ENCODE data around the gene LGI1. TPM values are rescaled to one million over a fixed set of nuclear protein-coding genes. Genes with fewer than 3 reads are reported as not detected.

LGI1 gene
- total RNA-seq = not detected
- not detected for polyA plus RNA-seq

DNA sequence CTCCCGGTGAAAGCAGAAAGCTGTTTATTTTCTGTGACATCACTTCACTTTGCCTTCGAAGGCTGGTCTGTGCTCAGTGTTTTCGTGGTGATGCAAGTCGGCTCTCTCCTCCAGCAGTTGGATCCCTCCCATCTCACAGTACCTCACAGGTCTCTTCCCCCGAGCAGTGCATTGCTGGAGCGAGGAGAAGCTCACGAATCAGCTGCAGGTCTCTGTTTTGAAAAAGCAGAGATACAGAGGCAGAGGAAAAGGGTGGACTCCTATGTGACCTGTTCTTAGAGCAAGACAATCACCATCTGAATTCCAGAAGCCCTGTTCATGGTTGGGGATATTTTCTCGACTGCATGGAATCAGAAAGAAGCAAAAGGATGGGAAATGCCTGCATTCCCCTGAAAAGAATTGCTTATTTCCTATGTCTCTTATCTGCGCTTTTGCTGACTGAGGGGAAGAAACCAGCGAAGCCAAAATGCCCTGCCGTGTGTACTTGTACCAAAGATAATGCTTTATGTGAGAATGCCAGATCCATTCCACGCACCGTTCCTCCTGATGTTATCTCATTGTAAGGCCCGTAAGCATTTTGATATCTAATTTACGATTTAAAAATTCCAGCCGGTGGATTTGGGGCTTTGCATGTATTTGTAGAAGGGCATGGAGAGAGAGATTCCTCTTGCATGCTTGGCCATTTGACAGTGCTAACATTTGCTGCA lies at the start of gene LGI1:
Gene LGI1 (plus strand): TSS at position 136 of the 707 bp plus-strand sequence. CDS start 209 bp downstream, at position 345.
- DNase-seq (no peak), ATAC-seq (ENCODE audit: low read depth in 2 of 2) (no peak)
- Mint-ChIP-seq H3K36me3 (no peaks in the 10 kb centered on the region), H3K27ac (no peak within 1 kb of the TSS), H3K27me3 (peaks cover 35% of the 10 kb centered on the region), H3K4me1 (peaks cover 0 to 9% (median 1%) of the 10 kb centered on the region in 4 donors), H3K9me3 (peaks cover 0 to 6% (median 0%) of the 10 kb centered on the region in 7 donors), H3K4me3 (peak within 1 kb of the TSS in 1 of 4 donors; percentile 32)
- H3K4me1 ChIP-seq (ENCODE audit: control insufficient read depth, insufficient read depth, low read length, poor library complexity, severe bottlenecking) = no peaks in the 10 kb centered on the region
- no peak within 1 kb of the TSS for H3K4me3 ChIP-seq (ENCODE audit: low read depth, low read length)
- no peaks in the 10 kb centered on the region for H3K36me3 ChIP-seq (ENCODE audit: control insufficient read depth, insufficient read depth, low read length)
- peaks cover 26% of the 10 kb centered on the region for H3K27me3 ChIP-seq (ENCODE audit: control insufficient read depth, insufficient read depth, low read length)
- H3K27ac ChIP-seq (ENCODE audit: insufficient read depth, low read length, poor library complexity, severe bottlenecking) = no peak within 1 kb of the TSS
- H3K9me3 ChIP-seq (ENCODE audit: control insufficient read depth in 2 of 2, low read length in 2 of 2) = no peaks in the 10 kb centered on the region

DNA sequence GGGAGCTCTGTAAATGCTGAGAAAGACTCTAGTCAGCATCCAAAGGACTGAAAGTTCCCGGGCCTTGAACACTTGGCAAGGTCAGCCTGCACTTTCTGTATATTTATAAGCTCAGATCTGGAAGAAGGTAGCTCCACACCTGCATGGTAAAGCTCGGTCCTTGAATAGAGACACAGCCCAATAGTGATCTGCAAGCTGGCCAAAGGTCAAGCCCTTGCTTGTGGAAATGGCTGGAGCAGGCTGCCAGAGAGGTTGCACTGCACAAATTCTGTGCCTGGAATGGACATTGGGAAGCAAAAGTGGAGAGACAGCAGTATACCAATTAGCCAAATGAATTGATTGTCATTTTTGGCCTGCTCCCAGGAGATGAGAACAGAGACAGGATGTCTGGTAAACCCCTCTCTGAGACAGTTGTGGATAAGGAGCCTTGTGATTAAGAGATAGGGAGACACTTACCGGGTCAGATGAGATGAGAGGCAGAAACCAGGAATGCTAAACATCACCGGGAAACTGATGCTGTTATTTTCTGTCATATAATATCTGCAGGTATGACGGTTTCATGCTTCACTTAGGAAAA lies 47.3 kb upstream of the LGI1 start:
- H3K27ac Mint-ChIP-seq = no peak overlapping the region
- H3K27me3 Mint-ChIP-seq = peaks cover 11% of the 10 kb centered on the region
- peaks cover 3% of the 10 kb centered on the region for H3K27me3 ChIP-seq (ENCODE audit: control insufficient read depth, insufficient read depth, low read length)
- H3K4me1 Mint-ChIP-seq = peaks cover 0 to 3% (median 0%) of the 10 kb centered on the region in 4 donors
- H3K27ac ChIP-seq (ENCODE audit: insufficient read depth, low read length, poor library complexity, severe bottlenecking) = no peak overlapping the region
- H3K4me3 ChIP-seq (ENCODE audit: low read depth, low read length) = no peak overlapping the region
- no peaks in the 10 kb centered on the region for H3K4me1 ChIP-seq (ENCODE audit: control insufficient read depth, insufficient read depth, low read length, poor library complexity, severe bottlenecking)
- no peak for ATAC-seq (ENCODE audit: low read depth in 2 of 2)
- H3K9me3 Mint-ChIP-seq = peaks cover 0 to 4% (median 0%) of the 10 kb centered on the region in 7 donors
- DNase-seq = no peak
- no peaks in the 10 kb centered on the region for H3K36me3 Mint-ChIP-seq
- H3K9me3 ChIP-seq (ENCODE audit: control insufficient read depth in 2 of 2, low read length in 2 of 2) = no peaks in the 10 kb centered on the region
- no peak overlapping the region for H3K4me3 Mint-ChIP-seq
- no peaks in the 10 kb centered on the region for H3K36me3 ChIP-seq (ENCODE audit: control insufficient read depth, insufficient read depth, low read length)

DNA sequence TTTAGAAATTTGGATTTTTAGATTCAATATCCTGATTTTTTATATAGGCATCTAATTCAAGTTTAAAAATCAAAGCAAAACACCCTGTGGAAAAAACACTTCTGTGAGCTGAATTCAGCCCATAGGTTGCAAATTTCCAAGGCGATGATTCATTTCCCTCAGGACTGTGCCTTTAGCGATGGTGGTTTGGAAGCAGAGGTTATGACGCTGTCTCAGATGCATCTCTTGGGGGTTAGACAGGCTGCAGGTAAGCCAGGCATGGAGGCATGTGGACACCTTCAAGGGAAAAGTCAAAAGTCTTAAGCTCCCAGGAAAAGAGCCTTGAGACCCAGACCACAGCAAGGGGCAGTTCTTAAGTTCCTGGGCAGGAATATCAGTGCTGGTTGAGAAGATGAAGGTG lies 45.8 kb upstream of the LGI1 start:
- peaks cover 13% of the 10 kb centered on the region for H3K27me3 Mint-ChIP-seq
- no peak overlapping the region for H3K4me3 ChIP-seq (ENCODE audit: low read depth, low read length)
- H3K27ac ChIP-seq (ENCODE audit: insufficient read depth, low read length, poor library complexity, severe bottlenecking) = no peak overlapping the region
- DNase-seq (no peak), ATAC-seq (ENCODE audit: low read depth in 2 of 2) (no peak)
- no peaks in the 10 kb centered on the region for H3K9me3 ChIP-seq (ENCODE audit: control insufficient read depth in 2 of 2, low read length in 2 of 2)
- no peak overlapping the region for H3K27ac Mint-ChIP-seq
- H3K4me1 Mint-ChIP-seq = peaks cover 0 to 3% (median 0%) of the 10 kb centered on the region in 4 donors
- no peaks in the 10 kb centered on the region for H3K4me1 ChIP-seq (ENCODE audit: control insufficient read depth, insufficient read depth, low read length, poor library complexity, severe bottlenecking)
- no peaks in the 10 kb centered on the region for H3K36me3 Mint-ChIP-seq
- peaks cover 0 to 4% (median 0%) of the 10 kb centered on the region in 7 donors for H3K9me3 Mint-ChIP-seq
- no peaks in the 10 kb centered on the region for H3K36me3 ChIP-seq (ENCODE audit: control insufficient read depth, insufficient read depth, low read length)
- H3K27me3 ChIP-seq (ENCODE audit: control insufficient read depth, insufficient read depth, low read length) = peaks cover 3% of the 10 kb centered on the region
- H3K4me3 Mint-ChIP-seq = no peak overlapping the region

DNA sequence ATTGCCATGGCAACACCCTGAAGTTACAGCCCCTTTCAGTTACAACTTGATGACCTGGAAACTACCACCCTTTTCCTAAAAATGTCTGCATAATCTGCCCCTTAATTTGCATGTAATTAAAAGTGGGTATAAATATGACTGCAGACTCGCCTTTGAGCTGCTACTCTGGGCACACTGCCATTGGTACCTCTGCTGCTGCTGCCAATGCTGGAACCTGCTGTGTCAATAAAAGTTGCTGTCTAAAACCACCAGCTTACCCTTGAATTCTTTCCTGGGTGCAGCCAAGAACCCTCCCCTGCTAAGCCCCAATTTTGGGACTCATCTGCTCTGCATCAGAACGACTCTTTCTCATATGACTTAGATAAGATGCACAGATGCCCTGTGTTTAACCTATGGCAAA lies 45.1 kb upstream of the LGI1 start:
- H3K4me1 ChIP-seq (ENCODE audit: control insufficient read depth, insufficient read depth, low read length, poor library complexity, severe bottlenecking) = no peaks in the 10 kb centered on the region
- no peak for DNase-seq
- no peak for ATAC-seq (ENCODE audit: low read depth in 2 of 2)
- peaks cover 13% of the 10 kb centered on the region for H3K27me3 Mint-ChIP-seq
- H3K36me3 Mint-ChIP-seq = no peaks in the 10 kb centered on the region
- H3K27me3 ChIP-seq (ENCODE audit: control insufficient read depth, insufficient read depth, low read length) = peaks cover 3% of the 10 kb centered on the region
- peaks cover 0 to under 1% (median 0%) of the 10 kb centered on the region in 4 donors for H3K4me1 Mint-ChIP-seq
- H3K9me3 ChIP-seq (ENCODE audit: control insufficient read depth in 2 of 2, low read length in 2 of 2) = no peaks in the 10 kb centered on the region
- no peak overlapping the region for H3K4me3 ChIP-seq (ENCODE audit: low read depth, low read length)
- H3K4me3 Mint-ChIP-seq = no peak overlapping the region
- H3K27ac ChIP-seq (ENCODE audit: insufficient read depth, low read length, poor library complexity, severe bottlenecking) = no peak overlapping the region
- H3K27ac Mint-ChIP-seq = no peak overlapping the region
- no peaks in the 10 kb centered on the region for H3K36me3 ChIP-seq (ENCODE audit: control insufficient read depth, insufficient read depth, low read length)
- peaks cover 0 to 4% (median 0%) of the 10 kb centered on the region in 7 donors for H3K9me3 Mint-ChIP-seq

DNA sequence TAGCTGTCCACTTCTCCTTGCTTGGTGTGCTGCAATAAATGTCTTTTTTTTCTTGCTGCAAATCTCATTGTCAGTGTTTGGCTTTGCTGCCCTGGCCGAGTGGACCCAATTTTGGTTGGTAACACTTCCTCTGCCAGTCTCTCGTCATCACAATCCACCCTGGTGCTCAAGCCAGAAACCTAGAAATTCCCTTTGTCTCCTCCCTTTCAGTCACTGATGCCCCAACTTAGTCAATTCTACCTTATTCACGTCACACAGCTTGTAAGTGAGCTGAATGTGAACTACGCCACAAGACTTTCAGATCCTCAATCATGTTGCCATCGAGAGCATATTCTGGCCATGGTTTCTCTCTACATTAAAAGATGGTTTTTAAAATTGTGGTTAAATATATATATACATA lies 42.4 kb upstream of the LGI1 start:
- Histone ChIP-seq H3K4me3 (ENCODE audit: low read depth, low read length) (no peak overlapping the region), H3K9me3 (ENCODE audit: control insufficient read depth in 2 of 2, low read length in 2 of 2) (no peaks in the 10 kb centered on the region), H3K27me3 (ENCODE audit: control insufficient read depth, insufficient read depth, low read length) (peaks cover 4% of the 10 kb centered on the region), H3K36me3 (ENCODE audit: control insufficient read depth, insufficient read depth, low read length) (no peaks in the 10 kb centered on the region), H3K4me1 (ENCODE audit: control insufficient read depth, insufficient read depth, low read length, poor library complexity, severe bottlenecking) (no peaks in the 10 kb centered on the region), H3K27ac (ENCODE audit: insufficient read depth, low read length, poor library complexity, severe bottlenecking) (no peak overlapping the region)
- Mint-ChIP-seq H3K9me3 (peaks cover 0 to 4% (median 0%) of the 10 kb centered on the region in 7 donors), H3K4me1 (no peaks in the 10 kb centered on the region), H3K36me3 (no peaks in the 10 kb centered on the region), H3K27me3 (peaks cover 28% of the 10 kb centered on the region), H3K27ac (no peak overlapping the region), H3K4me3 (no peak overlapping the region)
- ATAC-seq (ENCODE audit: low read depth in 2 of 2) (peak in 1 of 2 donors; percentile 24), DNase-seq (no peak)

DNA sequence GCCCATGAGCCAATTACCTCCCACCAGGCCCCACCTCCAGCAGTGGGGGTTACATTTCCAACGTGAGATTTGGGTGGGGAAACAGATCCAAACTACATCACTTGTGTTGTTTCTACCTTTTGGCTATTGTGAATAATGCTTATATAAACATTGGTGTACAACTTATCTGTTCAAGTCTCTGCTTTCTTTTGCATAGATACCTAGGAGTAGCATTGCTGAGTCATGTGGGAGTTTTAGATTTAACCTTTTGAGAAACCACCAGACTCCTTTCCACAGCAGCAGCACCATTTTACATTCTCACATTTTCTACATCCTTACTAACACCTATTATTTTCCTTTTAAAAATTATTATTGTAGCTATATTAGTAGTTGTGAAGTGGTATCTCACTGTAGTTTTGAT lies 41.0 kb upstream of the LGI1 start:
- Histone ChIP-seq H3K4me3 (ENCODE audit: low read depth, low read length) (no peak overlapping the region), H3K9me3 (ENCODE audit: control insufficient read depth in 2 of 2, low read length in 2 of 2) (no peaks in the 10 kb centered on the region), H3K4me1 (ENCODE audit: control insufficient read depth, insufficient read depth, low read length, poor library complexity, severe bottlenecking) (no peaks in the 10 kb centered on the region), H3K27ac (ENCODE audit: insufficient read depth, low read length, poor library complexity, severe bottlenecking) (no peak overlapping the region), H3K36me3 (ENCODE audit: control insufficient read depth, insufficient read depth, low read length) (no peaks in the 10 kb centered on the region), H3K27me3 (ENCODE audit: control insufficient read depth, insufficient read depth, low read length) (peaks cover 5% of the 10 kb centered on the region)
- no peaks in the 10 kb centered on the region for H3K36me3 Mint-ChIP-seq
- DNase-seq (no peak), ATAC-seq (ENCODE audit: low read depth in 2 of 2) (no peak)
- H3K27me3 Mint-ChIP-seq = peaks cover 33% of the 10 kb centered on the region
- H3K4me3 Mint-ChIP-seq = no peak overlapping the region
- no peak overlapping the region for H3K27ac Mint-ChIP-seq
- H3K4me1 Mint-ChIP-seq = no peaks in the 10 kb centered on the region
- H3K9me3 Mint-ChIP-seq = peaks cover 0 to 4% (median 0%) of the 10 kb centered on the region in 7 donors

DNA sequence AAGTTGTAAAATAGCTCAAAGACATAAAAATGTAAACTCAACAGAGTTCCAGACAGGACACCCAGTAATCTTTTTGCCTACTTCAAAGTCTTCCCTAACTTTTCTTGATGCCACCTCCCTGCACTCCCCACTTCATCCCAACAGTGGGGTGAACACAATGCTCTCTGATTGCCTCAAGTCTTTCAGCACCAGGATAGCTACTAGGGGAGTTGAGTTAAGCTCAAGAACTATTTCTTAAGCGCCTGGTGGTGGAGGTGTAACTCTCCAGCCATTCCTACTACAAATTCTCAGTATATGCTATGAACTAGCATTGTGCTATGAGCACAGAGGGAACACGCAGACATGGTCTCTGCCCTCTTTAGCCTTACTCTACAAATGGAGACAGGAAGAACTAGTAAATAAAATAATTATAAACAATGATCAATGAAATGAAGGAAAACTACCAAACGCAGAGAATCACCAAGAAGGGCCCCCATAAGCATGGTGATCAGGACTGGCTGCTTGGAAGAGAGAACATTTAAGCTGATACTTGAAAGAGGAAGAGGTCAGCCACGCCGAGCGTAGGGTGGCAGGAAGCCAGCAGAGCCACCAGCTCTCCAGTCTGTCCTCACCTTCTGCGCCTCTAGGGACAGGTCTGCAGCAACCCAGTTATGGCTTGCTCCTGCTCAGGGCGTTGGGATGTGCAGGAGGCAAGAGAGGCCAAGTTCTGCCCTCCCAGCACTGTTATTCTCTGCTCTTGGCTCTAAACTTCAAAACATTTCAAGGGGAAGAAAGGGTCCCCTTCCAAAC lies 38.6 kb upstream of the LGI1 start:
- no peaks in the 10 kb centered on the region for H3K36me3 ChIP-seq (ENCODE audit: control insufficient read depth, insufficient read depth, low read length)
- ATAC-seq (ENCODE audit: low read depth in 2 of 2) (no peak), DNase-seq (no peak)
- H3K36me3 Mint-ChIP-seq = no peaks in the 10 kb centered on the region
- H3K27ac ChIP-seq (ENCODE audit: insufficient read depth, low read length, poor library complexity, severe bottlenecking) = no peak overlapping the region
- no peaks in the 10 kb centered on the region for H3K4me1 ChIP-seq (ENCODE audit: control insufficient read depth, insufficient read depth, low read length, poor library complexity, severe bottlenecking)
- no peaks in the 10 kb centered on the region for H3K4me1 Mint-ChIP-seq
- H3K9me3 Mint-ChIP-seq = peaks cover 0 to 2% (median 0%) of the 10 kb centered on the region in 7 donors
- H3K4me3 Mint-ChIP-seq = no peak overlapping the region
- no peak overlapping the region for H3K4me3 ChIP-seq (ENCODE audit: low read depth, low read length)
- H3K27ac Mint-ChIP-seq = no peak overlapping the region
- H3K27me3 ChIP-seq (ENCODE audit: control insufficient read depth, insufficient read depth, low read length) = peaks cover 5% of the 10 kb centered on the region
- H3K9me3 ChIP-seq (ENCODE audit: control insufficient read depth in 2 of 2, low read length in 2 of 2) = no peaks in the 10 kb centered on the region
- H3K27me3 Mint-ChIP-seq = peaks cover 35% of the 10 kb centered on the region
